H9 (cell line): ENCODE results near the gene ARHGAP8. TPM values are rescaled to one million over a fixed set of nuclear protein-coding genes. Genes with fewer than 3 reads are reported as not detected.
"Not testable (repeated sequence)": the region's sequence is repeated elsewhere in the genome, so short reads cannot be mapped to it uniquely, and the experiment has no call there.

Experiments used
- DNase-seq: peaks from one replicate; pipeline ENCODE4 v3.0.0-alpha.2; 2017
- H2AFZ ChIP-seq: one replicate; pipeline ENCODE4 v1.6.1; 2013; ENCODE audit warnings: mild to moderate bottlenecking, low read length, control low read depth, moderate library complexity
- H2AK5ac ChIP-seq: 2 replicates; pipeline ENCODE4 v1.6.1; 2013; ENCODE audit warnings: low read length, control low read depth, mixed read lengths; ENCODE audit not compliant: insufficient read length
- H2BK120ac ChIP-seq: one replicate; pipeline ENCODE4 v1.6.1; 2013; ENCODE audit warnings: low read depth, mild to moderate bottlenecking, low read length, control low read depth, inconsistent platforms; ENCODE audit not compliant: poor library complexity, severe bottlenecking
- H2BK12ac ChIP-seq: 2 replicates; pipeline ENCODE4 v1.6.1; 2013; ENCODE audit warnings: low read length, control low read depth, mixed read lengths, low read depth; ENCODE audit not compliant: insufficient read length
- H2BK15ac ChIP-seq: 2 replicates; pipeline ENCODE4 v1.6.1; 2013; ENCODE audit warnings: low read depth, low read length, control low read depth
- H2BK20ac ChIP-seq: one replicate; pipeline ENCODE4 v1.6.1; 2013; ENCODE audit warnings: low read depth, mild to moderate bottlenecking, low read length, control low read depth, inconsistent platforms; ENCODE audit not compliant: poor library complexity, severe bottlenecking
- H2BK5ac ChIP-seq: 2 replicates; pipeline ENCODE4 v1.6.1; 2013; ENCODE audit warnings: low read length, control low read depth, mixed read lengths; ENCODE audit not compliant: insufficient read length
- H3K14ac ChIP-seq: 2 replicates; pipeline ENCODE4 v1.6.1; 2013; ENCODE audit warnings: low read length, control low read depth; ENCODE audit not compliant: insufficient read depth
- H3K18ac ChIP-seq: 2 replicates; pipeline ENCODE4 v1.6.1; 2013; ENCODE audit warnings: low read depth, mild to moderate bottlenecking, mixed read lengths, low read length, control low read depth; ENCODE audit not compliant: insufficient read length
- H3K23ac ChIP-seq: 2 replicates; pipeline ENCODE4 v1.6.1; 2013; ENCODE audit warnings: low read length, control low read depth, mixed read lengths, low read depth; ENCODE audit not compliant: insufficient read length
- H3K23me2 ChIP-seq: 2 replicates; pipeline ENCODE4 v1.6.1; 2013; ENCODE audit warnings: low read depth, mild to moderate bottlenecking, mixed read lengths, low read length, control low read depth; ENCODE audit not compliant: insufficient read length, poor library complexity, severe bottlenecking
- H3K27ac ChIP-seq: 2 replicates; pipeline ENCODE4 v1.5.1; 2013; ENCODE audit warnings: low read length, control low read depth, mixed read lengths, low read depth; ENCODE audit not compliant: insufficient read length
- H3K27me3 ChIP-seq: 2 replicates; pipeline ENCODE4 v1.6.1; 2013; ENCODE audit warnings: low read length, control low read depth, inconsistent platforms; ENCODE audit not compliant: insufficient read depth
- H3K4ac ChIP-seq: 2 replicates; pipeline ENCODE4 v1.6.1; 2013; ENCODE audit warnings: low read depth, mild to moderate bottlenecking, control low read depth, inconsistent platforms, low read length, moderate library complexity
- H3K4me1 ChIP-seq: 2 replicates; pipeline ENCODE4 v1.6.1; 2013; ENCODE audit warnings: low read length, control low read depth, inconsistent platforms; ENCODE audit not compliant: insufficient read depth
- H3K4me2 ChIP-seq: 2 replicates; pipeline ENCODE4 v1.6.1; 2013; ENCODE audit warnings: low read length, control low read depth, mixed read lengths; ENCODE audit not compliant: insufficient read length, insufficient read depth
- H3K56ac ChIP-seq: 2 replicates; pipeline ENCODE4 v1.6.1; 2013; ENCODE audit warnings: low read depth, mild to moderate bottlenecking, mixed read lengths, low read length, control low read depth; ENCODE audit not compliant: insufficient read length
- H3K79me1 ChIP-seq: 2 replicates; pipeline ENCODE4 v1.6.1; 2013; ENCODE audit warnings: low read depth, mild to moderate bottlenecking, moderate library complexity, low read length, control low read depth, inconsistent platforms; ENCODE audit not compliant: insufficient read depth, poor library complexity, severe bottlenecking
- H3K79me2 ChIP-seq: 2 replicates; pipeline ENCODE4 v1.6.1; 2013; ENCODE audit warnings: low read length, control low read depth, inconsistent platforms; ENCODE audit not compliant: insufficient read depth
- H3K9ac ChIP-seq: 2 replicates; pipeline ENCODE4 v1.6.1; 2013; ENCODE audit warnings: low read length, control low read depth, mixed read lengths; ENCODE audit not compliant: insufficient read length; ENCODE audit errors: extremely low read depth
- H3K9me3 ChIP-seq: one replicate; pipeline ENCODE4 v1.6.1; 2013; ENCODE audit warnings: low read depth, low read length, inconsistent platforms; ENCODE audit not compliant: control insufficient read depth
- H3T11ph ChIP-seq: one replicate; pipeline ENCODE4 v1.6.1; 2013; ENCODE audit warnings: mild to moderate bottlenecking, low read length, control low read depth, inconsistent platforms
- H4K20me1 ChIP-seq: one replicate; pipeline ENCODE4 v1.6.1; 2013; ENCODE audit not compliant: control insufficient read depth, insufficient read length, insufficient read depth
- H4K5ac ChIP-seq: 2 replicates; pipeline ENCODE4 v1.6.1; 2013; ENCODE audit warnings: low read depth, mild to moderate bottlenecking, mixed read lengths, low read length, control low read depth; ENCODE audit not compliant: insufficient read length
- H4K8ac ChIP-seq: replicated peaks from 2 replicates; pipeline ENCODE4 v1.6.1; 2013; ENCODE audit warnings: low read length, control low read depth, mixed read lengths, low read depth; ENCODE audit not compliant: insufficient read length
- H4K91ac ChIP-seq: 2 replicates; pipeline ENCODE4 v1.6.1; 2013; ENCODE audit warnings: low read depth, mild to moderate bottlenecking, moderate library complexity, mixed read lengths, low read length, control low read depth; ENCODE audit not compliant: insufficient read length
- H3K27ac Mint-ChIP-seq, 3 experiments: 2 replicates in 2 of 3; 3 replicates in 1 of 3; pipeline ENCODE4 v1.8.0; 2020 to 2021; ENCODE audit warnings: mixed read lengths in 3 of 3, mild to moderate bottlenecking in 1 of 3, moderate library complexity in 1 of 3
- H3K27me3 Mint-ChIP-seq: 2 replicates; pipeline ENCODE4 v1.8.0; 2021; ENCODE audit warnings: low read depth, mild to moderate bottlenecking, moderate library complexity, mixed read lengths
- H3K36me3 Mint-ChIP-seq, 3 experiments: 2 replicates in 2 of 3; 3 replicates in 1 of 3; pipeline ENCODE4 v1.8.0; 2020 to 2021; ENCODE audit warnings: low read depth in 3 of 3, mixed read lengths in 3 of 3; ENCODE audit not compliant: insufficient read depth in 1 of 3
- H3K4me1 Mint-ChIP-seq, 2 experiments: 2 replicates each; pipeline ENCODE4 v1.8.0; 2020; ENCODE audit warnings: mixed read lengths in 2 of 2
- H3K4me3 Mint-ChIP-seq, 2 experiments: 2 replicates in 1 of 2; 3 replicates in 1 of 2; pipeline ENCODE4 v1.8.0; 2020 to 2021; ENCODE audit warnings: mild to moderate bottlenecking in 2 of 2, mixed read lengths in 2 of 2, moderate library complexity in 1 of 2
- H3K9me3 Mint-ChIP-seq, 2 experiments: 2 replicates in 1 of 2; 3 replicates in 1 of 2; pipeline ENCODE4 v1.8.0; 2020; ENCODE audit warnings: mild to moderate bottlenecking in 2 of 2, mixed read lengths in 2 of 2, moderate library complexity in 1 of 2
- WGBS: extraction: QIAGEN DNeasy Blood & Tissue Kit; methylation state at CpG from one replicate; pipeline ENCODE4 v1.1.7; 2013; ENCODE audit warnings: missing lambda C conversion rate, low lambda C conversion rate, mixed read lengths; ENCODE audit not compliant: insufficient read length; ENCODE audit errors: extremely low coverage; 5-methylcytosine and 5-hydroxymethylcytosine counted together
- total RNA-seq: library from RNA; stranded (reverse); gene quantifications from 2 replicates; pipeline ENCODE4 v1.2.1, GENCODE V29; 2021
- TF ChIP-seq, protein P1 (sequence below): fragments of 200-600 bp; sonication (generic); conservative IDR thresholded peaks from 3 replicates; pipeline ENCODE4 v1.8.0; 2021; ENCODE audit warnings: antibody characterized with exemption, mild to moderate bottlenecking

Gene ARHGAP8
- total RNA-seq, 1 experiment from 2014 or later, result 35.4 TPM

DNA sequence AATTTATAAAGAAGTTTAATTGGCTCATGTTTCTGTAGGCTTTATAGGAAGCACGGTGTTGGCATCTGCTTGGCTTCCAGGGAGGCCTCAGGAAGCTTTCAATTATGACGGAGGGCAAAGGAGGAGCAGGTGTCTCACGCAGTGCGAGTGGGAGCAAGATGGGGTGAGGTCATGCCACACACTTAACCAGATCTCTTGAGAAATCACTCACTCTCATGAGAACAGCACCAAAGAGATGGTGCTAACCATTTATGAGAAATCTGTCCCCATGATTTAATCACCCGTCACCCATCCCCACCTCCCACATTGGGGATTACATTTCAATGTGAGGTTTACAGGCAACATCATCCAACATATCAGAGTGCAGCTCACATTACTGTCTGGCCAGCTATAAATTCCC lies 103.5 kb downstream of the ARHGAP8 start:
- Histone ChIP-seq H3K4me1 (no peaks in the 10 kb centered on the region), H3K79me2 (no peaks in the 10 kb centered on the region), H4K8ac (no peak overlapping the region), H2AFZ (no peak overlapping the region), H3K27me3 (no peaks in the 10 kb centered on the region), H2BK20ac (no peak overlapping the region), H3K18ac (no peak overlapping the region), H4K91ac (no peak overlapping the region), H3K14ac (no peak overlapping the region), H3K4me2 (no peak overlapping the region), H4K20me1 (no peaks in the 10 kb centered on the region), H3K9me3 (no peaks in the 10 kb centered on the region), H3K23me2 (no peaks in the 10 kb centered on the region), H3K4ac (no peak overlapping the region), H2BK120ac (no peak overlapping the region), H2BK5ac (no peak overlapping the region), H3K27ac (no peak overlapping the region), H2BK15ac (no peak overlapping the region), H3K23ac (no peak overlapping the region), H3K56ac (no peak overlapping the region), H2BK12ac (no peak overlapping the region), H3K9ac (no peak overlapping the region), H3K79me1 (no peaks in the 10 kb centered on the region), H3T11ph (no peak overlapping the region), H2AK5ac (no peak overlapping the region), H4K5ac (no peak overlapping the region)
- Mint-ChIP-seq H3K27me3 (no peaks in the 10 kb centered on the region; the same call in 1 of the 2 replicates), H3K27ac (no peak overlapping the region), H3K4me1 (peaks cover 0 to 5% of the 10 kb centered on the region in 2 experiments; a peak in 3 of 4 replicates), H3K9me3 (no peaks in the 10 kb centered on the region), H3K36me3 (peaks cover 12 to 32% (median 31%) of the 10 kb centered on the region in 3 experiments; a peak in 6 of 7 replicates), H3K4me3 (no peak overlapping the region)
- no CpG with 5 or more reads among the region's 5 CpGs for WGBS
- no peak for DNase-seq
- TF ChIP-seq, protein P1, sequence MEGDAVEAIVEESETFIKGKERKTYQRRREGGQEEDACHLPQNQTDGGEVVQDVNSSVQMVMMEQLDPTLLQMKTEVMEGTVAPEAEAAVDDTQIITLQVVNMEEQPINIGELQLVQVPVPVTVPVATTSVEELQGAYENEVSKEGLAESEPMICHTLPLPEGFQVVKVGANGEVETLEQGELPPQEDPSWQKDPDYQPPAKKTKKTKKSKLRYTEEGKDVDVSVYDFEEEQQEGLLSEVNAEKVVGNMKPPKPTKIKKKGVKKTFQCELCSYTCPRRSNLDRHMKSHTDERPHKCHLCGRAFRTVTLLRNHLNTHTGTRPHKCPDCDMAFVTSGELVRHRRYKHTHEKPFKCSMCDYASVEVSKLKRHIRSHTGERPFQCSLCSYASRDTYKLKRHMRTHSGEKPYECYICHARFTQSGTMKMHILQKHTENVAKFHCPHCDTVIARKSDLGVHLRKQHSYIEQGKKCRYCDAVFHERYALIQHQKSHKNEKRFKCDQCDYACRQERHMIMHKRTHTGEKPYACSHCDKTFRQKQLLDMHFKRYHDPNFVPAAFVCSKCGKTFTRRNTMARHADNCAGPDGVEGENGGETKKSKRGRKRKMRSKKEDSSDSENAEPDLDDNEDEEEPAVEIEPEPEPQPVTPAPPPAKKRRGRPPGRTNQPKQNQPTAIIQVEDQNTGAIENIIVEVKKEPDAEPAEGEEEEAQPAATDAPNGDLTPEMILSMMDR, result no peak

DNA sequence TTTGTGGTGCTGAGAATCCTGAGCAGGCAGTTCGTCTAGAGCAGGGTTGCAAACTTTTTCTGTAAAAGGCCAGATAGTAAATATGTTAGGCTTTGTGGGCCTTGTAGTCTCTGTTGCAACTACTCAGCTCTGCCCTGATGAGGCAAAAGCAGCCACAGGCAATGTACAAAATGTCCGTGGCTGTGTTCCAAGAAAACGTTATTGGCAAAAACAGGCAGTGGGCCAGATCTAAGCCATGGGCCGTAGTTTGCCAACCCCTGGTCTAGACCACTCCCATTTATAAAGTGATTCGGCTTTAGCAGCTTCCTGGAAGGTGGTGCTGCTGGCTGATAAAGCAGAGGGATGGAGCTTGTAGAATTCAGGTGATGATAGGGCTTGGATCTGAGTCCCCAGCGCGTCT lies 106.4 kb downstream of the ARHGAP8 start:
- not testable (repeated sequence) for H3K27ac Mint-ChIP-seq, DNase-seq, H4K5ac ChIP-seq, H3K9ac ChIP-seq, H4K8ac ChIP-seq, H3K4ac ChIP-seq, H3K4me3 Mint-ChIP-seq, H2BK15ac ChIP-seq, H2BK5ac ChIP-seq, H3K56ac ChIP-seq, H2AK5ac ChIP-seq, H4K20me1 ChIP-seq, H3K79me2 ChIP-seq, H2BK20ac ChIP-seq, H3K23ac ChIP-seq, H3K9me3 Mint-ChIP-seq, H3K18ac ChIP-seq, H3K9me3 ChIP-seq, H3K4me1 ChIP-seq, H3K79me1 ChIP-seq, H2BK12ac ChIP-seq, H3K14ac ChIP-seq, H3K27me3 Mint-ChIP-seq, H3K23me2 ChIP-seq, H4K91ac ChIP-seq, H3K27me3 ChIP-seq, H2BK120ac ChIP-seq, H3K27ac ChIP-seq, H3T11ph ChIP-seq, H2AFZ ChIP-seq, H3K4me2 ChIP-seq
- no CpG with 5 or more reads among the region's 7 CpGs for WGBS
- Mint-ChIP-seq H3K4me1 (peaks cover 0 to 11% of the 10 kb centered on the region in 2 experiments; a peak in 2 of 4 replicates), H3K36me3 (peaks cover 9 to 45% (median 37%) of the 10 kb centered on the region in 3 experiments; a peak in 6 of 7 replicates)
